ENCODE measurements around the gene CENPP.

- no peak for TF ChIP-seq POLR2A (IDR thresholded peaks at IDR 0.05)
- no peak for TF ChIP-seq CTCF (IDR thresholded peaks at IDR 0.05)
Observed at GRCh38 chr9:92480291-92480771, 154.6 kb downstream of the CENPP start.

Measured in thyroid gland (tissue), 4 donors.